GM06990 (cell line): ENCODE measurements around the gene TLE1.

ENCODE experiments used
- DNase-seq: peaks from one replicate; pipeline ENCODE4 v3.0.0-alpha.2; 2011; ENCODE audit not compliant: insufficient read length; ENCODE audit errors: extremely low read depth
- H3K27me3 ChIP-seq: replicated peaks from 2 replicates; pipeline ENCODE4 v1.6.0; 2011; ENCODE audit warnings: low read length; ENCODE audit not compliant: control insufficient read depth, insufficient read depth
- H3K36me3 ChIP-seq: 2 replicates; pipeline ENCODE4 v1.5.1; 2011; ENCODE audit warnings: low read length; ENCODE audit not compliant: control insufficient read depth, insufficient read depth
- H3K4me3 ChIP-seq: replicated peaks from 2 replicates; pipeline ENCODE4 v1.5.1; 2011; ENCODE audit warnings: low read depth, mild to moderate bottlenecking, control low read depth, low read length
- CTCF ChIP-seq: IDR thresholded peaks from 2 replicates; pipeline ENCODE4 v1.5.1; 2011; ENCODE audit warnings: low read length, control low read depth, mild to moderate bottlenecking, inconsistent platforms; ENCODE audit not compliant: insufficient read depth, poor library complexity, severe bottlenecking

TLE1 gene

GRCh38 chr9:81621785-81622259 lies 67.5 kb downstream of the TLE1 start:
- Histone ChIP-seq H3K27me3 (no peaks in the 10 kb centered on the region), H3K4me3 (no peak overlapping the region), H3K36me3 (no peaks in the 10 kb centered on the region)
- TF ChIP-seq CTCF = no peak
- DNase-seq = no peak

GRCh38 chr9:81621118-81621517 lies 68.2 kb downstream of the TLE1 start:
- no peak for TF ChIP-seq CTCF
- no peaks in the 10 kb centered on the region for H3K36me3 ChIP-seq
- H3K27me3 ChIP-seq = no peaks in the 10 kb centered on the region
- no peak for DNase-seq
- H3K4me3 ChIP-seq = no peak overlapping the region

GRCh38 chr9:81620002-81620390 lies 69.4 kb downstream of the TLE1 start:
- TF ChIP-seq CTCF = no peak
- Histone ChIP-seq H3K4me3 (no peak overlapping the region), H3K36me3 (no peaks in the 10 kb centered on the region), H3K27me3 (no peaks in the 10 kb centered on the region)
- DNase-seq = no peak

GRCh38 chr9:81619353-81620001 lies 69.9 kb downstream of the TLE1 start:
- TF ChIP-seq CTCF = no peak
- no peaks in the 10 kb centered on the region for H3K27me3 ChIP-seq
- no peaks in the 10 kb centered on the region for H3K36me3 ChIP-seq
- no peak for DNase-seq
- H3K4me3 ChIP-seq = no peak overlapping the region

GRCh38 chr9:81618923-81619322 lies 70.4 kb downstream of the TLE1 start:
- no peaks in the 10 kb centered on the region for H3K27me3 ChIP-seq
- H3K4me3 ChIP-seq = no peak overlapping the region
- H3K36me3 ChIP-seq = no peaks in the 10 kb centered on the region
- DNase-seq = no peak
- TF ChIP-seq CTCF = no peak

GRCh38 chr9:81616141-81616540 lies 73.2 kb downstream of the TLE1 start:
- Histone ChIP-seq H3K4me3 (no peak overlapping the region), H3K27me3 (no peaks in the 10 kb centered on the region), H3K36me3 (no peaks in the 10 kb centered on the region)
- no peak for TF ChIP-seq CTCF
- DNase-seq = no peak
